ENCODE results near the gene PXT1.

The PXT1 gene

GRCh38 chr6:36347621-36348020 lies 95.0 kb downstream of the PXT1 start:
- CTCF ChIA-PET: interaction anchor here (0.9 to 17.7 kb wide), 3 partner anchors 11 to 45 kb away, joined by 5 to 234 read pairs (median 23); no protein-coding TSS in a partner anchor
- TF ChIP-seq PRDM10 (tag by site-specific recombination; IDR thresholded peaks at IDR 0.05) (peak; percentile 36), ZNF561 (tag by site-specific recombination; IDR thresholded peaks at IDR 0.05; ENCODE audit: borderline replicate concordance) (no peak)
- Histone ChIP-seq H3K4me3 (ENCODE audit: low read depth, low read length) (no peak overlapping the region), H3K4me1 (ENCODE audit: control insufficient read depth, insufficient read depth, low read length) (peaks cover 3% of the 10 kb centered on the region; the same call in 1 of the 2 replicates), H3K36me3 (ENCODE audit: control insufficient read depth in 2 of 2, insufficient read depth in 1 of 2, low read length in 2 of 2) (no peaks in the 10 kb centered on the region), H3K9me3 (ENCODE audit: control insufficient read depth, insufficient read depth, low read depth, low read length) (no peaks in the 10 kb centered on the region), H3K27ac (ENCODE audit: extremely low read depth, low read depth, low read length) (no peak overlapping the region)
- POLR2A ChIA-PET: interaction anchor here (0.9 kb wide), 1 partner anchor 11 kb away, joined by 3 read pairs; no protein-coding TSS in a partner anchor

GRCh38 chr6:36346486-36347273 lies 96.0 kb downstream of the PXT1 start:
- no peak overlapping the region for H3K27ac ChIP-seq (ENCODE audit: extremely low read depth, low read depth, low read length)
- TF ChIP-seq ZXDB (tag by site-specific recombination; IDR thresholded peaks at IDR 0.05): no peak
- TF ChIP-seq ZNF335 (tag by site-specific recombination; conservative IDR thresholded peaks at IDR 0.05): no peak
- TF ChIP-seq, protein P1, sequence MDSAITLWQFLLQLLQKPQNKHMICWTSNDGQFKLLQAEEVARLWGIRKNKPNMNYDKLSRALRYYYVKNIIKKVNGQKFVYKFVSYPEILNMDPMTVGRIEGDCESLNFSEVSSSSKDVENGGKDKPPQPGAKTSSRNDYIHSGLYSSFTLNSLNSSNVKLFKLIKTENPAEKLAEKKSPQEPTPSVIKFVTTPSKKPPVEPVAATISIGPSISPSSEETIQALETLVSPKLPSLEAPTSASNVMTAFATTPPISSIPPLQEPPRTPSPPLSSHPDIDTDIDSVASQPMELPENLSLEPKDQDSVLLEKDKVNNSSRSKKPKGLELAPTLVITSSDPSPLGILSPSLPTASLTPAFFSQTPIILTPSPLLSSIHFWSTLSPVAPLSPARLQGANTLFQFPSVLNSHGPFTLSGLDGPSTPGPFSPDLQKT (IDR thresholded peaks at IDR 0.05; ENCODE audit: borderline replicate concordance, low read depth, low read length): no peak
- TF ChIP-seq ZNF2 (tag by site-specific recombination; IDR thresholded peaks at IDR 0.05): no peak
- no peak for TF ChIP-seq SALL2 (tag by site-specific recombination; IDR thresholded peaks at IDR 0.05; ENCODE audit: borderline replicate concordance)
- no peak for TF ChIP-seq ZNF639 (tag by site-specific recombination; IDR thresholded peaks at IDR 0.05)
- no peak for TF ChIP-seq ZBTB7A (tag by site-specific recombination; IDR thresholded peaks at IDR 0.05; ENCODE audit: low read depth)
- TF ChIP-seq, protein P2, sequence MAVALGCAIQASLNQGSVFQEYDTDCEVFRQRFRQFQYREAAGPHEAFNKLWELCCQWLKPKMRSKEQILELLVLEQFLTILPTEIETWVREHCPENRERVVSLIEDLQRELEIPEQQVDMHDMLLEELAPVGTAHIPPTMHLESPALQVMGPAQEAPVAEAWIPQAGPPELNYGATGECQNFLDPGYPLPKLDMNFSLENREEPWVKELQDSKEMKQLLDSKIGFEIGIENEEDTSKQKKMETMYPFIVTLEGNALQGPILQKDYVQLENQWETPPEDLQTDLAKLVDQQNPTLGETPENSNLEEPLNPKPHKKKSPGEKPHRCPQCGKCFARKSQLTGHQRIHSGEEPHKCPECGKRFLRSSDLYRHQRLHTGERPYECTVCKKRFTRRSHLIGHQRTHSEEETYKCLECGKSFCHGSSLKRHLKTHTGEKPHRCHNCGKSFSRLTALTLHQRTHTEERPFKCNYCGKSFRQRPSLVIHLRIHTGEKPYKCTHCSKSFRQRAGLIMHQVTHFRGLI (tag by site-specific recombination; IDR thresholded peaks at IDR 0.05): no peak
- no peak for TF ChIP-seq ZNF114 (tag by site-specific recombination; IDR thresholded peaks at IDR 0.05)
- TF ChIP-seq MZF1 (tag by site-specific recombination; IDR thresholded peaks at IDR 0.05; ENCODE audit: borderline replicate concordance): no peak
- TF ChIP-seq KLF17 (tag by site-specific recombination; IDR thresholded peaks at IDR 0.05): no peak
- TF ChIP-seq ZBTB48 (tag by site-specific recombination; IDR thresholded peaks at IDR 0.05): no peak
- TF ChIP-seq ZNF692 (tag by site-specific recombination; IDR thresholded peaks at IDR 0.05): no peak
- no peak for TF ChIP-seq ZNF501 (tag by site-specific recombination; IDR thresholded peaks at IDR 0.05)
- TF ChIP-seq CTCF (tag by site-specific recombination; IDR thresholded peaks at IDR 0.05): no peak
- TF ChIP-seq ZNF677 (tag by site-specific recombination; IDR thresholded peaks at IDR 0.05): no peak
- no peaks in the 10 kb centered on the region for H3K36me3 ChIP-seq (ENCODE audit: control insufficient read depth in 2 of 2, insufficient read depth in 1 of 2, low read length in 2 of 2)
- no peaks in the 10 kb centered on the region for H3K9me3 ChIP-seq (ENCODE audit: control insufficient read depth, insufficient read depth, low read depth, low read length)
- H3K4me1 ChIP-seq (ENCODE audit: control insufficient read depth, insufficient read depth, low read length): peaks cover 3% of the 10 kb centered on the region; the same call in 1 of the 2 replicates
- ChIA-PET CTCF (interaction anchor here (3.7 to 17.7 kb wide), 2 partner anchors 12 to 44 kb away, joined by 23 to 234 read pairs; no protein-coding TSS in a partner anchor), POLR2A (interaction anchor here (0.9 kb wide), 1 partner anchor 12 kb away, joined by 3 read pairs; no protein-coding TSS in a partner anchor)
- H3K4me3 ChIP-seq (ENCODE audit: low read depth, low read length): no peak overlapping the region

All from HEK293 (cell line).